RWPE2 (cell line): ENCODE measurements around the gene SLC16A13.

Experiments
- ATAC-seq: fragments of 200-7000 bp; cut with Tn5 transposase; 3 replicates; pipeline ENCODE4 v1.9.1; 2021; ENCODE audit warnings: low read depth
- DNase-seq: peaks from one replicate; pipeline ENCODE4 v3.0.0-alpha.2; 2020; ENCODE audit warnings: low spot score
- H3K27ac ChIP-seq: fragments of 450-650 bp; 2 replicates; pipeline ENCODE4 v1.5.1; 2017; ENCODE audit warnings: mild to moderate bottlenecking; ENCODE audit not compliant: poor library complexity, severe bottlenecking
- H3K27me3 ChIP-seq: fragments of 250-450 bp; sonication (Bioruptor Pico); 2 replicates; pipeline ENCODE4 v1.5.1; 2021; ENCODE audit warnings: mild to moderate bottlenecking, moderate library complexity; ENCODE audit not compliant: insufficient read depth, poor library complexity, severe bottlenecking
- H3K36me3 ChIP-seq: fragments of 250-450 bp; sonication (Bioruptor Pico); 2 replicates; pipeline ENCODE4 v1.5.1; 2020; ENCODE audit warnings: low read depth, mild to moderate bottlenecking, moderate library complexity
- H3K4me1 ChIP-seq: fragments of 250-450 bp; sonication (Bioruptor Pico); 2 replicates; pipeline ENCODE4 v1.5.1; 2021; ENCODE audit warnings: mild to moderate bottlenecking, moderate library complexity; ENCODE audit not compliant: insufficient read depth, poor library complexity, severe bottlenecking
- H3K4me3 ChIP-seq: fragments of 250-450 bp; sonication (Bioruptor Pico); 2 replicates; pipeline ENCODE4 v1.5.1; 2021; ENCODE audit warnings: mild to moderate bottlenecking, moderate library complexity; ENCODE audit not compliant: severe bottlenecking
- H3K9me3 ChIP-seq: fragments of 250-450 bp; sonication (Bioruptor Pico); 2 replicates; pipeline ENCODE4 v1.5.1; 2021; ENCODE audit warnings: mild to moderate bottlenecking, moderate library complexity; ENCODE audit not compliant: severe bottlenecking
- CTCF ChIP-seq: fragments of 450-650 bp; IDR thresholded peaks from one replicate; pipeline ENCODE4 v1.5.1; 2017; ENCODE audit warnings: mild to moderate bottlenecking, moderate library complexity; ENCODE audit not compliant: poor library complexity, severe bottlenecking

Gene SLC16A13

GRCh38 chr17:7060165-7060891 lies 24.5 kb downstream of the SLC16A13 start:
- ATAC-seq (peak; percentile 91), DNase-seq (peak; percentile 96)
- Histone ChIP-seq H3K4me3 (no peak overlapping the region), H3K27me3 (no peaks in the 10 kb centered on the region), H3K27ac (peak overlapping the region; percentile 71), H3K4me1 (peaks cover 18% of the 10 kb centered on the region), H3K36me3 (no peaks in the 10 kb centered on the region), H3K9me3 (no peaks in the 10 kb centered on the region)
- no peak for TF ChIP-seq CTCF

- Histone ChIP-seq H3K27ac (no peak overlapping the region), H3K9me3 (peaks cover 6% of the 10 kb centered on the region), H3K27me3 (no peaks in the 10 kb centered on the region), H3K4me1 (peaks cover 17% of the 10 kb centered on the region), H3K4me3 (no peak overlapping the region), H3K36me3 (no peaks in the 10 kb centered on the region)
- DNase-seq (no peak), ATAC-seq (no peak)
- TF ChIP-seq CTCF, result no peak
Measured at GRCh38 chr17:7063518-7064094, 27.8 kb downstream of the SLC16A13 start.

GRCh38 chr17:7064261-7064660 lies 28.4 kb downstream of the SLC16A13 start:
- ATAC-seq (no peak), DNase-seq (no peak)
- Histone ChIP-seq H3K36me3 (no peaks in the 10 kb centered on the region), H3K27ac (no peak overlapping the region), H3K27me3 (no peaks in the 10 kb centered on the region), H3K4me3 (no peak overlapping the region), H3K4me1 (peaks cover 10% of the 10 kb centered on the region), H3K9me3 (peaks cover 10% of the 10 kb centered on the region)
- TF ChIP-seq CTCF, result no peak

GRCh38 chr17:7067198-7067597 lies 31.4 kb downstream of the SLC16A13 start:
- TF ChIP-seq CTCF, result no peak
- Histone ChIP-seq H3K9me3 (peaks cover 10% of the 10 kb centered on the region), H3K4me3 (no peak overlapping the region), H3K27me3 (no peaks in the 10 kb centered on the region), H3K36me3 (no peaks in the 10 kb centered on the region), H3K27ac (no peak overlapping the region), H3K4me1 (no peaks in the 10 kb centered on the region)
- ATAC-seq, result no peak
- DNase-seq, result no peak

- ATAC-seq (no peak), DNase-seq (no peak)
- H3K4me1 ChIP-seq, result no peaks in the 10 kb centered on the region
- H3K27ac ChIP-seq, result no peak overlapping the region
- H3K4me3 ChIP-seq, result no peak overlapping the region
- no peaks in the 10 kb centered on the region for H3K36me3 ChIP-seq
- TF ChIP-seq CTCF, result no peak
- H3K9me3 ChIP-seq, result peaks cover 10% of the 10 kb centered on the region
- H3K27me3 ChIP-seq, result no peaks in the 10 kb centered on the region
Measured at GRCh38 chr17:7068268-7068667, 32.5 kb downstream of the SLC16A13 start.
